ENCODE results near the gene SPRYD4. TPM values are rescaled to one million over a fixed set of nuclear protein-coding genes. Genes with fewer than 3 reads are reported as not detected.

SPRYD4 gene
- total and polyA plus RNA-seq, 10 of the 15 experiments (the other 5 are each of a cell fraction or from before 2014, with no cell fraction given), result 4.1 to 6.0 (median 5.1) TPM

GRCh38 chr12:56476972-56477432 is 8.6 kb downstream of the SPRYD4 start:
- no TSS peak for BruUV-seq (replicated peaks)
- intact Hi-C loops (cut with micrococcal nuclease; ENCODE audit: unreplicated experiment), result no loop called here
- FAIRE-seq (no peak), DNase-seq (ENCODE audit: low read depth, low spot score) (no peak), ATAC-seq (peak; percentile 10)
- H3K36me3 ChIP-seq (ENCODE audit: control insufficient read depth in 2 of 2, insufficient read depth in 2 of 2, low read length in 1 of 2), result peaks cover 0 to under 1% of the 10 kb centered on the region in 2 experiments; a peak in 2 of 4 replicates
- peaks cover 3% of the 10 kb centered on the region for H3K79me2 ChIP-seq (ENCODE audit: control insufficient read depth, insufficient read depth, low read length)
- no peaks in the 10 kb centered on the region for H3K9me3 ChIP-seq (replicated peaks; ENCODE audit: control insufficient read depth, insufficient read depth, low read length)
- ChIA-PET CTCF (interaction anchor here (0.8 kb wide), 1 partner anchor 13 kb away, joined by 4 read pairs; no protein-coding TSS in a partner anchor), RAD21 (ENCODE audit: unreplicated experiment) (no interaction called here), SMC1A (ENCODE audit: uncharacterized antibody, unreplicated experiment) (interaction anchor here (0.9 kb wide), 1 partner anchor 16 kb away, joined by 3 read pairs; no protein-coding TSS in a partner anchor), POLR2A (interaction anchor here (0.5 to 0.6 kb wide), 2 partner anchors 132 to 157 kb away, joined by 3 to 4 read pairs; no protein-coding TSS in a partner anchor)
- H3K4me2 ChIP-seq (ENCODE audit: control insufficient read depth, insufficient read depth), result no peak overlapping the region
- H2AFZ ChIP-seq (ENCODE audit: control insufficient read depth, low read depth, low read length), result no peak overlapping the region
- peaks cover 3% of the 10 kb centered on the region; the same call in 1 of the 2 replicates for H4K20me1 ChIP-seq (ENCODE audit: control insufficient read depth, insufficient read depth)
- no peak for TF ChIP-seq ZNF217 (IDR thresholded peaks at IDR 0.05)
- H3K27ac ChIP-seq (ENCODE audit: control insufficient read depth, insufficient read depth), result no peak overlapping the region
- in situ Hi-C loops (cut with MboI), result no loop called here
- H3K9ac ChIP-seq (ENCODE audit: control insufficient read depth, insufficient read depth, low read length), result no peak overlapping the region
- H3K4me1 ChIP-seq (ENCODE audit: control insufficient read depth, insufficient read depth, low read length), result peaks cover 14% of the 10 kb centered on the region
- no peaks in the 10 kb centered on the region for H3K27me3 ChIP-seq (replicated peaks in 1 of 2; ENCODE audit: control insufficient read depth in 2 of 2, insufficient read depth in 2 of 2, low read length in 1 of 2)
- no peak overlapping the region for H3K4me3 ChIP-seq
- 100% methylated on average over 1 of the region's 1 CpG for WGBS (ENCODE audit: insufficient coverage, insufficient replicate concordance, low lambda C conversion rate, missing lambda C conversion rate)

- no peaks in the 10 kb centered on the region; a peak in 1 of 4 replicates for H3K36me3 ChIP-seq (ENCODE audit: control insufficient read depth in 2 of 2, insufficient read depth in 2 of 2, low read length in 1 of 2)
- peak; percentile 27; the same call in 1 of the 2 replicates for TF ChIP-seq POLR2A (IDR thresholded peaks at IDR 0.05; ENCODE audit: low read depth, low read length)
- TF ChIP-seq NR2F1 (conservative IDR thresholded peaks at IDR 0.05), result 0 out of 2 replicates have a peak, but pooled peaks have one; percentile 18
- TF ChIP-seq RUNX3 (IDR thresholded peaks at IDR 0.05; ENCODE audit: low read length), result peak; percentile 34; the same call in 1 of the 2 replicates
- TF ChIP-seq SMAD5 (IDR thresholded peaks at IDR 0.05; ENCODE audit: low read depth), result no peak
- 89% methylated on average over 6 of the region's 6 CpGs for WGBS (ENCODE audit: insufficient coverage, insufficient replicate concordance, low lambda C conversion rate, missing lambda C conversion rate)
- H3K9me3 ChIP-seq (replicated peaks; ENCODE audit: control insufficient read depth, insufficient read depth, low read length), result no peaks in the 10 kb centered on the region
- ChIA-PET RAD21 (ENCODE audit: unreplicated experiment) (no interaction called here), SMC1A (ENCODE audit: uncharacterized antibody, unreplicated experiment) (interaction anchor here (0.7 to 3.1 kb wide), 4 partner anchors 7 to 186 kb away, joined by 3 to 9 read pairs (median 3); no protein-coding TSS in a partner anchor), CTCF (interaction anchor here (0.8 kb wide), 1 partner anchor 13 kb away, joined by 4 read pairs; no protein-coding TSS in a partner anchor), POLR2A (interaction anchor here (0.6 kb wide), 1 partner anchor 158 kb away, joined by 3 read pairs; no protein-coding TSS in a partner anchor)
- peaks cover 14% of the 10 kb centered on the region for H3K4me1 ChIP-seq (ENCODE audit: control insufficient read depth, insufficient read depth, low read length)
- no peak overlapping the region for H3K4me2 ChIP-seq (ENCODE audit: control insufficient read depth, insufficient read depth)
- DNase-seq (ENCODE audit: low read depth, low spot score) (no peak), FAIRE-seq (no peak), ATAC-seq (peak; percentile 67)
- H3K79me2 ChIP-seq (ENCODE audit: control insufficient read depth, insufficient read depth, low read length), result peaks cover under 1% of the 10 kb centered on the region; the same call in 1 of the 2 replicates
- peaks cover 3% of the 10 kb centered on the region; the same call in 1 of the 2 replicates for H4K20me1 ChIP-seq (ENCODE audit: control insufficient read depth, insufficient read depth)
- no peaks in the 10 kb centered on the region for H3K27me3 ChIP-seq (replicated peaks in 1 of 2; ENCODE audit: control insufficient read depth in 2 of 2, insufficient read depth in 2 of 2, low read length in 1 of 2)
- H3K27ac ChIP-seq (ENCODE audit: control insufficient read depth, insufficient read depth), result no peak overlapping the region
- H2AFZ ChIP-seq (ENCODE audit: control insufficient read depth, low read depth, low read length), result no peak overlapping the region
- intact Hi-C loops (cut with micrococcal nuclease; ENCODE audit: unreplicated experiment), result no loop called here
- H3K9ac ChIP-seq (ENCODE audit: control insufficient read depth, insufficient read depth, low read length), result no peak overlapping the region
- no peak overlapping the region for H3K4me3 ChIP-seq
- BruUV-seq (replicated peaks), result no TSS peak
- in situ Hi-C loops (cut with MboI), result no loop called here
Measured at GRCh38 chr12:56477521-56478225, 9.3 kb downstream of the SPRYD4 start.
